ENCODE data around the gene GOSR1. TPM values are rescaled to one million over a fixed set of nuclear protein-coding genes. Genes with fewer than 3 reads are reported as not detected.
"Not testable (repeated sequence)": the region's sequence is repeated elsewhere in the genome, so short reads cannot be mapped to it uniquely, and the experiment has no call there.

Gene GOSR1
- total RNA-seq, 1 experiment from 2014 or later: 58.1 TPM

DNA sequence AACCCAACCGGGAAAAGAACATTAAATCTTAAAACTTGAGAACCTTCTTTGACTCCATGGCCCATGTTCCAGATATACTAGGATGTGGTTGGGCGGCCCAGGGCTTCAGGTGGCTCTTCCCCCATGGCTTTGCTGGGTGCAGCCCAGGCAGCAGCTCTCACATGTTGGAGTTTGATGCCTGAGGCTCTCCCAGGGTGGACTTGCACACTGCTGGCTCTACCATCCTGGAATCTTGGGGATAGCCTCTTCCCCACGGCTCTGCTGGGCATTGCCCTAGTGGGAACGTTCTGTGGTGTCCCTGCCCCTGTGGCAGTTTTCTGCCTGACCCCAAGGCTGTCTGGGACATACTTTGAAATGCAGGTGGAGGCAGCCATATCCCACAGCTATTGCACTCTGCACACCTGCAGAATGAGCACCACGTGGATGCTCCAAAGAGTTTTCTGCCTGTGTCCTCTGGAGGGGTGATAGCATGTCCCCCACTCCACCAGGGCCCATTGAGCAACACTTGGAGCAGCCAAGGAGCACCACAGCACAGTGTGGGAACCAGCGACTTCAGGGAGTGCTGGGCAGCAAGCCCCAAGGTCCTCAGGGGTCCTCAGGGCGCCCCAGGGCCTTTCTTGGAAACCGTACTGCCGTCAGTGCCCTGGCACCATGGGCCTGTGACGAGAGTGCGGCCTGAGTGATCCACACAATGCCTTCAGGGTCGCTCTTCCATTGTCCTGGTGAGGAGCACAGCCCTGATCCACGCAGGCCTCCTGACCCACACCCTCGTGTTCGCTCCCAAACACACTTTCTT lies 70.8 kb downstream of the GOSR1 start:
- Histone ChIP-seq H3K9ac (ENCODE audit: extremely low read depth, insufficient read length, low read length) (no peak overlapping the region), H2BK120ac (ENCODE audit: low read depth, low read length, poor library complexity, severe bottlenecking) (no peak overlapping the region), H3K79me2 (ENCODE audit: insufficient read depth, low read length) (no peaks in the 10 kb centered on the region), H3K27ac (ENCODE audit: insufficient read length, low read depth, low read length) (no peak overlapping the region), H2BK20ac (ENCODE audit: low read depth, low read length, poor library complexity, severe bottlenecking) (no peak overlapping the region), H3K79me1 (ENCODE audit: insufficient read depth, low read depth, low read length, poor library complexity, severe bottlenecking) (no peaks in the 10 kb centered on the region), H3K56ac (ENCODE audit: insufficient read length, low read depth, low read length) (no peak overlapping the region), H2AK5ac (ENCODE audit: insufficient read length, low read length) (no peak overlapping the region), H4K20me1 (ENCODE audit: control insufficient read depth, insufficient read depth, insufficient read length) (no peaks in the 10 kb centered on the region), H3K14ac (ENCODE audit: insufficient read depth, low read length) (no peak overlapping the region), H3K18ac (ENCODE audit: insufficient read length, low read depth, low read length) (no peak overlapping the region), H3K4me1 (ENCODE audit: insufficient read depth, low read length) (no peaks in the 10 kb centered on the region), H3K23ac (ENCODE audit: insufficient read length, low read depth, low read length) (no peak overlapping the region), H3K9me3 (ENCODE audit: control insufficient read depth, low read depth, low read length) (no peaks in the 10 kb centered on the region), H3K4ac (ENCODE audit: low read depth, low read length) (no peak overlapping the region), H3K4me2 (ENCODE audit: insufficient read depth, insufficient read length, low read length) (no peak overlapping the region), H3K27me3 (ENCODE audit: insufficient read depth, low read length) (no peaks in the 10 kb centered on the region), H2BK15ac (ENCODE audit: low read depth, low read length) (no peak overlapping the region), H2BK12ac (ENCODE audit: insufficient read length, low read depth, low read length) (no peak overlapping the region), H4K91ac (ENCODE audit: insufficient read length, low read depth, low read length) (no peak overlapping the region), H4K5ac (ENCODE audit: insufficient read length, low read depth, low read length) (no peak overlapping the region), H3T11ph (ENCODE audit: low read length) (no peak overlapping the region), H2AFZ (ENCODE audit: low read length) (no peak overlapping the region), H4K8ac (replicated peaks; ENCODE audit: insufficient read length, low read depth, low read length) (no peak overlapping the region), H3K23me2 (ENCODE audit: insufficient read length, low read depth, low read length, poor library complexity, severe bottlenecking) (no peaks in the 10 kb centered on the region), H2BK5ac (ENCODE audit: insufficient read length, low read length) (no peak overlapping the region)
- no peaks in the 10 kb centered on the region; the same call in 1 of the 2 replicates for H3K27me3 Mint-ChIP-seq (ENCODE audit: low read depth)
- no peaks in the 10 kb centered on the region for H3K9me3 Mint-ChIP-seq
- H3K27ac Mint-ChIP-seq: no peak overlapping the region
- WGBS (ENCODE audit: extremely low coverage, insufficient read length, low lambda C conversion rate): no CpG with 5 or more reads among the region's 15 CpGs
- H3K36me3 Mint-ChIP-seq (ENCODE audit: insufficient read depth in 1 of 3, low read depth in 3 of 3): no peaks in the 10 kb centered on the region
- no peak for DNase-seq
- TF ChIP-seq CTCF (conservative IDR thresholded peaks at IDR 0.05): no peak
- H3K4me1 Mint-ChIP-seq: peaks cover 11 to 13% of the 10 kb centered on the region in 2 experiments
- no peak overlapping the region for H3K4me3 Mint-ChIP-seq

DNA sequence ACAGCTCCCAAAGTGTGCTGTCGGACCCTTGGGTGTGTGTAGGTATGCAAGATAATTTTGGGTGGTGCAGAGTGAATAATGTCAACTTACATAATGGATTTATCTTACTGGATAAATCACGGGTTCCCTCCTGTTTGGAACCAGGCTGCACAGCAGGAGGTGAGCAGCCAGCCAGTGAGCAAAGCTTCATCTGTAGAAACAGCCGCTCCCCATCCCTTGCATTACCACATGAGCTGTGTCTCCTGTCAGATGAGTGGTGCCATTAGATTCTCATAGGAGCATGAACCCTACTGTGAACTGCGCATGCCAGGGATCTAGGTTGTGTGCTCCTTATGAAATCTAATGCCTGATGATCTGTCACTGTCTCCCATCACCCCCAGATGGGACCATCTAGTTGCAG lies 72.0 kb downstream of the GOSR1 start:
- H3K4me1 ChIP-seq (ENCODE audit: insufficient read depth, low read length); H3K4me2 ChIP-seq (ENCODE audit: insufficient read depth, insufficient read length, low read length); H2BK15ac ChIP-seq (ENCODE audit: low read depth, low read length); H3K27me3 Mint-ChIP-seq (ENCODE audit: low read depth); H2BK5ac ChIP-seq (ENCODE audit: insufficient read length, low read length); H3K79me2 ChIP-seq (ENCODE audit: insufficient read depth, low read length); H2BK20ac ChIP-seq (ENCODE audit: low read depth, low read length, poor library complexity, severe bottlenecking); H4K5ac ChIP-seq (ENCODE audit: insufficient read length, low read depth, low read length); H3K27me3 ChIP-seq (ENCODE audit: insufficient read depth, low read length); H3K27ac Mint-ChIP-seq; H3K9ac ChIP-seq (ENCODE audit: extremely low read depth, insufficient read length, low read length); H3K9me3 ChIP-seq (ENCODE audit: control insufficient read depth, low read depth, low read length); DNase-seq; H2BK12ac ChIP-seq (ENCODE audit: insufficient read length, low read depth, low read length); H4K8ac ChIP-seq (replicated peaks; ENCODE audit: insufficient read length, low read depth, low read length); H3K27ac ChIP-seq (ENCODE audit: insufficient read length, low read depth, low read length); H3K4ac ChIP-seq (ENCODE audit: low read depth, low read length); H4K91ac ChIP-seq (ENCODE audit: insufficient read length, low read depth, low read length); H3K18ac ChIP-seq (ENCODE audit: insufficient read length, low read depth, low read length); H3K9me3 Mint-ChIP-seq; H3K23ac ChIP-seq (ENCODE audit: insufficient read length, low read depth, low read length); H3K79me1 ChIP-seq (ENCODE audit: insufficient read depth, low read depth, low read length, poor library complexity, severe bottlenecking); H3K14ac ChIP-seq (ENCODE audit: insufficient read depth, low read length); H2BK120ac ChIP-seq (ENCODE audit: low read depth, low read length, poor library complexity, severe bottlenecking); H3K4me3 Mint-ChIP-seq; H3K36me3 Mint-ChIP-seq (ENCODE audit: insufficient read depth in 1 of 3, low read depth in 3 of 3); H3K23me2 ChIP-seq (ENCODE audit: insufficient read length, low read depth, low read length, poor library complexity, severe bottlenecking); H2AK5ac ChIP-seq (ENCODE audit: insufficient read length, low read length); H4K20me1 ChIP-seq (ENCODE audit: control insufficient read depth, insufficient read depth, insufficient read length); H2AFZ ChIP-seq (ENCODE audit: low read length); H3T11ph ChIP-seq (ENCODE audit: low read length); H3K56ac ChIP-seq (ENCODE audit: insufficient read length, low read depth, low read length): not testable (repeated sequence)
- peaks cover 11 to 13% of the 10 kb centered on the region in 2 experiments for H3K4me1 Mint-ChIP-seq
- WGBS (ENCODE audit: extremely low coverage, insufficient read length, low lambda C conversion rate): no CpG with 5 or more reads among the region's 4 CpGs
